ENCODE results near the gene MEPCE.
A peak's percentile ranks its signal among the peaks of the same experiment; 100 is the strongest.

MEPCE gene

GRCh38 chr7:100402241-100402640 lies 27.4 kb upstream of the MEPCE start:
- no peaks in the 10 kb centered on the region for H3K9me3 ChIP-seq (ENCODE audit: control insufficient read depth, insufficient read depth, low read depth, low read length)
- no peaks in the 10 kb centered on the region for H3K36me3 ChIP-seq (ENCODE audit: control insufficient read depth in 2 of 2, insufficient read depth in 1 of 2, low read length in 2 of 2)
- TF ChIP-seq HOXD13 (CRISPR knock-in tag; IDR thresholded peaks at IDR 0.05; ENCODE audit: borderline replicate concordance) (no peak), REPIN1 (tag by site-specific recombination; IDR thresholded peaks at IDR 0.05; ENCODE audit: low read depth) (no peak), KLF8 (tag by site-specific recombination; IDR thresholded peaks at IDR 0.05) (no peak), ZNF510 (tag by site-specific recombination; IDR thresholded peaks at IDR 0.05; ENCODE audit: insufficient replicate concordance) (no peak), ZNF561 (tag by site-specific recombination; IDR thresholded peaks at IDR 0.05; ENCODE audit: borderline replicate concordance) (no peak), ZNF692 (tag by site-specific recombination; IDR thresholded peaks at IDR 0.05) (no peak), ZNF146 (tag by site-specific recombination; IDR thresholded peaks at IDR 0.05) (no peak), ZNF354C (tag by site-specific recombination; IDR thresholded peaks at IDR 0.05; ENCODE audit: borderline replicate concordance, low read depth) (no peak), ZNF544 (tag by site-specific recombination; IDR thresholded peaks at IDR 0.05) (no peak), TCF7L2 (IDR thresholded peaks at IDR 0.05; ENCODE audit: borderline replicate concordance, low read depth, low read length) (no peak), SALL2 (tag by site-specific recombination; IDR thresholded peaks at IDR 0.05; ENCODE audit: borderline replicate concordance) (no peak), ZNF175 (tag by site-specific recombination; IDR thresholded peaks at IDR 0.05) (no peak), FEZF1 (tag by site-specific recombination; IDR thresholded peaks at IDR 0.05) (no peak), ZNF48 (tag by site-specific recombination; IDR thresholded peaks at IDR 0.05) (no peak), ZFP3 (tag by site-specific recombination; IDR thresholded peaks at IDR 0.05; ENCODE audit: low read depth) (no peak), ZNF777 (tag by site-specific recombination; IDR thresholded peaks at IDR 0.05; ENCODE audit: borderline replicate concordance) (no peak), ZNF311 (tag by site-specific recombination; IDR thresholded peaks at IDR 0.05; ENCODE audit: borderline replicate concordance) (no peak), ZNF76 (tag by site-specific recombination; IDR thresholded peaks at IDR 0.05; ENCODE audit: borderline replicate concordance, low read depth) (no peak), ZNF132 (tag by site-specific recombination; IDR thresholded peaks at IDR 0.05; ENCODE audit: borderline replicate concordance) (no peak)
- CTCF ChIA-PET, result interaction anchor here (2.0 kb wide), 1 partner anchor 12 kb away, joined by 5 read pairs; no protein-coding TSS in a partner anchor
- 0 out of 2 replicates have a peak, but pooled peaks cover 4% of the 10 kb centered on the region for H3K4me1 ChIP-seq (ENCODE audit: control insufficient read depth, insufficient read depth, low read length)
- no peak overlapping the region for H3K27ac ChIP-seq (ENCODE audit: extremely low read depth, low read depth, low read length)
- POLR2A ChIA-PET, result interaction anchor here (2.0 kb wide), 1 partner anchor 27 kb away, joined by 7 read pairs; the partner anchor contains the start of genes MEPCE and ZCWPW1
- H3K4me3 ChIP-seq (ENCODE audit: low read depth, low read length), result no peak overlapping the region

DNA sequence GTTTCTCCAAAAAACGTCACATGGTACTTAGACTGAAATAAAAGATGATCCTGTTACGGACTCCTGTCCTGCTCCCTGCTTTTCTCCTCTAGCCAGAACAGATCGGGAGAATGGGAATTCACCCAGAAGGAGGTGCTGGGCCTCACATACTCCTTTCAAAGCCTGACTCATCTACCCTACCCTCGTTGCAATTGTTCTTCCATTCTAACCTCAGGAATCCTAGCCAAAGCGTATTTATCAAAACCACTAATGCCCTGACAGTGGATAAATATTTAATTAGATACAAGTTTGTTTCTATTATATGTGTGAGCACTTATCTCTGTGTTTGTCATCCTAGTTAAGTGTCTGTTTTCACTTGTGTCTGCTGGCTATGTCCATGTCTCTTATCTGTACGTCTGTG lies 22.9 kb upstream of the MEPCE start:
- Histone ChIP-seq H3K4me1 (ENCODE audit: control insufficient read depth, insufficient read depth, low read length) (0 out of 2 replicates have a peak, but pooled peaks cover 6% of the 10 kb centered on the region), H3K36me3 (ENCODE audit: control insufficient read depth in 2 of 2, insufficient read depth in 1 of 2, low read length in 2 of 2) (no peaks in the 10 kb centered on the region), H3K4me3 (ENCODE audit: low read depth, low read length) (no peak overlapping the region), H3K27ac (ENCODE audit: extremely low read depth, low read depth, low read length) (no peak overlapping the region), H3K9me3 (ENCODE audit: control insufficient read depth, insufficient read depth, low read depth, low read length) (no peaks in the 10 kb centered on the region)
- POLR2A ChIA-PET, result interaction anchor here (1.6 kb wide), 1 partner anchor 22 kb away, joined by 9 read pairs; the partner anchor contains the start of gene ZCWPW1
- TF ChIP-seq ZNF529 (tag by site-specific recombination; IDR thresholded peaks at IDR 0.05; ENCODE audit: insufficient replicate concordance) (no peak), ZNF600 (tag by site-specific recombination; IDR thresholded peaks at IDR 0.05) (peak; percentile 68)
- CTCF ChIA-PET, result interaction anchor here (0.6 to 3.0 kb wide), 35 partner anchors 9 to 403 kb away, joined by 3 to 22 read pairs (median 4); partner anchors contain the start of gene PILRB

Measured in HEK293 (cell line).